Central memory CD8-positive, alpha-beta T cell (primary cell): ENCODE results near the gene TRIO.

Source experiments
- ATAC-seq: fragments of 150-1000 bp; cut with Tn5 transposase; replicated peaks from 2 replicates; pipeline ENCODE4 v1.10.0; 2022; ENCODE audit warnings: mild to moderate bottlenecking, moderate FRiP score, moderate number of reproducible peaks; ENCODE audit not compliant: poor library complexity, severe bottlenecking; ENCODE audit errors: extremely low read depth
- DNase-seq, 2 donors: peaks; one replicate each; pipeline ENCODE4 v3.0.0; 2021; ENCODE audit warnings: low spot score in 2 of 2
- H3K27ac Mint-ChIP-seq: one replicate; pipeline ENCODE4 v1.8.0; 2022; ENCODE audit warnings: low read depth, mild to moderate bottlenecking, moderate library complexity, mixed read lengths
- H3K27me3 Mint-ChIP-seq: one replicate; pipeline ENCODE4 v1.8.0; 2022; ENCODE audit warnings: mixed read lengths
- H3K36me3 Mint-ChIP-seq: one replicate; pipeline ENCODE4 v1.8.0; 2022; ENCODE audit warnings: mild to moderate bottlenecking, moderate library complexity, mixed read lengths; ENCODE audit not compliant: insufficient read depth
- H3K4me1 Mint-ChIP-seq: one replicate; pipeline ENCODE4 v1.8.0; 2022; ENCODE audit warnings: mixed read lengths
- H3K4me3 Mint-ChIP-seq: one replicate; pipeline ENCODE4 v1.8.0; 2022; ENCODE audit warnings: mild to moderate bottlenecking, moderate library complexity, mixed read lengths
- H3K9me3 Mint-ChIP-seq: one replicate; pipeline ENCODE4 v1.8.0; 2022; ENCODE audit warnings: mixed read lengths

Gene TRIO

GRCh38 chr5:14469551-14470377 lies 326.6 kb downstream of the TRIO start:
- Mint-ChIP-seq H3K36me3 (peaks cover 3% of the 10 kb centered on the region), H3K27me3 (no peaks in the 10 kb centered on the region), H3K4me1 (no peaks in the 10 kb centered on the region), H3K4me3 (no peak overlapping the region), H3K9me3 (no peaks in the 10 kb centered on the region), H3K27ac (no peak overlapping the region)
- ATAC-seq (no peak), DNase-seq (no peak)

- Mint-ChIP-seq H3K4me1 (no peaks in the 10 kb centered on the region), H3K9me3 (no peaks in the 10 kb centered on the region), H3K36me3 (no peaks in the 10 kb centered on the region), H3K4me3 (no peak overlapping the region), H3K27ac (no peak overlapping the region), H3K27me3 (no peaks in the 10 kb centered on the region)
- DNase-seq, result no peak
- ATAC-seq, result no peak
These were observed 328.4 kb downstream of the TRIO start for GRCh38 chr5:14471507-14471906.

GRCh38 chr5:14472986-14473567 lies 329.9 kb downstream of the TRIO start:
- no peak for DNase-seq
- H3K27ac Mint-ChIP-seq, result no peak overlapping the region

GRCh38 chr5:14475045-14475444 lies 331.9 kb downstream of the TRIO start:
- no peaks in the 10 kb centered on the region for H3K36me3 Mint-ChIP-seq
- no peak for DNase-seq
- H3K9me3 Mint-ChIP-seq, result no peaks in the 10 kb centered on the region
- H3K4me1 Mint-ChIP-seq, result no peaks in the 10 kb centered on the region
- H3K27me3 Mint-ChIP-seq, result no peaks in the 10 kb centered on the region
- H3K4me3 Mint-ChIP-seq, result no peak overlapping the region
- H3K27ac Mint-ChIP-seq, result no peak overlapping the region
- ATAC-seq, result no peak

More at GRCh38 chr5:14472986-14473567, 329.9 kb downstream of the TRIO start:
- Mint-ChIP-seq H3K36me3 (no peaks in the 10 kb centered on the region), H3K4me1 (no peaks in the 10 kb centered on the region), H3K9me3 (no peaks in the 10 kb centered on the region), H3K27me3 (no peaks in the 10 kb centered on the region), H3K4me3 (no peak overlapping the region)
- no peak for ATAC-seq

- Mint-ChIP-seq H3K36me3 (peaks cover 6% of the 10 kb centered on the region), H3K4me3 (no peak overlapping the region), H3K4me1 (no peaks in the 10 kb centered on the region), H3K27ac (no peak overlapping the region), H3K9me3 (no peaks in the 10 kb centered on the region), H3K27me3 (no peaks in the 10 kb centered on the region)
- no peak for DNase-seq
- ATAC-seq, result no peak
These were observed 333.8 kb downstream of the TRIO start for GRCh38 chr5:14476786-14477435.

- H3K27ac Mint-ChIP-seq, result no peak overlapping the region
These were observed 336.1 kb downstream of the TRIO start for GRCh38 chr5:14479143-14479696.

GRCh38 chr5:14481349-14481748 lies 338.2 kb downstream of the TRIO start:
- H3K27ac Mint-ChIP-seq, result no peak overlapping the region
- H3K36me3 Mint-ChIP-seq, result peaks cover 10% of the 10 kb centered on the region
- no peak for DNase-seq
- no peaks in the 10 kb centered on the region for H3K9me3 Mint-ChIP-seq
- H3K27me3 Mint-ChIP-seq, result no peaks in the 10 kb centered on the region
- H3K4me1 Mint-ChIP-seq, result no peaks in the 10 kb centered on the region
- H3K4me3 Mint-ChIP-seq, result no peak overlapping the region
- no peak for ATAC-seq

More at GRCh38 chr5:14479143-14479696, 336.1 kb downstream of the TRIO start:
- DNase-seq, result no peak
- peaks cover 8% of the 10 kb centered on the region for H3K36me3 Mint-ChIP-seq
- no peaks in the 10 kb centered on the region for H3K4me1 Mint-ChIP-seq
- no peak overlapping the region for H3K4me3 Mint-ChIP-seq
- H3K27me3 Mint-ChIP-seq, result no peaks in the 10 kb centered on the region
- H3K9me3 Mint-ChIP-seq, result no peaks in the 10 kb centered on the region
- ATAC-seq, result no peak

- Mint-ChIP-seq H3K4me3 (no peak overlapping the region), H3K27ac (no peak overlapping the region), H3K27me3 (no peaks in the 10 kb centered on the region), H3K4me1 (no peaks in the 10 kb centered on the region), H3K36me3 (peaks cover 10% of the 10 kb centered on the region), H3K9me3 (no peaks in the 10 kb centered on the region)
- DNase-seq, result no peak
- no peak for ATAC-seq
These were observed 338.9 kb downstream of the TRIO start for GRCh38 chr5:14482085-14482484.

GRCh38 chr5:14483504-14484157 lies 340.5 kb downstream of the TRIO start:
- peaks cover 10% of the 10 kb centered on the region for H3K36me3 Mint-ChIP-seq
- H3K4me1 Mint-ChIP-seq, result peaks cover 5% of the 10 kb centered on the region
- no peak for ATAC-seq
- H3K4me3 Mint-ChIP-seq, result no peak overlapping the region
- DNase-seq, result no peak
- no peaks in the 10 kb centered on the region for H3K27me3 Mint-ChIP-seq
- peaks cover 5% of the 10 kb centered on the region for H3K9me3 Mint-ChIP-seq
- H3K27ac Mint-ChIP-seq, result no peak overlapping the region

- DNase-seq, result no peak
- Mint-ChIP-seq H3K4me3 (no peak overlapping the region), H3K27me3 (no peaks in the 10 kb centered on the region), H3K4me1 (peaks cover 5% of the 10 kb centered on the region), H3K9me3 (peaks cover 5% of the 10 kb centered on the region), H3K27ac (no peak overlapping the region), H3K36me3 (peaks cover 10% of the 10 kb centered on the region)
- no peak for ATAC-seq
These were observed 343.3 kb downstream of the TRIO start for GRCh38 chr5:14486486-14486885.

- Mint-ChIP-seq H3K27ac (no peak overlapping the region), H3K4me1 (peaks cover 5% of the 10 kb centered on the region)
These were observed 344.1 kb downstream of the TRIO start for GRCh38 chr5:14486996-14487896.

More at GRCh38 chr5:14486996-14487896, 344.1 kb downstream of the TRIO start:
- DNase-seq, result no peak
- peaks cover 5% of the 10 kb centered on the region for H3K9me3 Mint-ChIP-seq
- no peak for ATAC-seq
- H3K36me3 Mint-ChIP-seq, result peaks cover 4% of the 10 kb centered on the region
- no peaks in the 10 kb centered on the region for H3K27me3 Mint-ChIP-seq
- H3K4me3 Mint-ChIP-seq, result no peak overlapping the region
